Sigmoid colon (tissue), 7 donors: ENCODE results near the gene MDK. TPM values are rescaled to one million over a fixed set of nuclear protein-coding genes. Genes with fewer than 3 reads are reported as not detected.

Source experiments
- DNase-seq: peaks from one replicate; pipeline ENCODE4 v3.0.0-alpha.2; 2019
- H3K27ac ChIP-seq, 4 donors: fragments of 200-600 bp; sonication (generic); one replicate each; pipeline ENCODE4 v1.5.1; 2016 to 2019; ENCODE audit warnings: mild to moderate bottlenecking in 1 of 4
- H3K27me3 ChIP-seq, 3 donors: fragments of 200-600 bp; sonication (generic); one replicate each; pipeline ENCODE4 v1.5.1; 2019; ENCODE audit warnings: mild to moderate bottlenecking in 1 of 3
- H3K36me3 ChIP-seq, 4 donors: fragments of 200-600 bp; sonication (generic); one replicate each; pipeline ENCODE4 v1.5.1; 2016 to 2019
- H3K4me1 ChIP-seq, 4 donors: fragments of 200-600 bp; sonication (generic); one replicate each; pipeline ENCODE4 v1.5.1; 2017 to 2019
- H3K4me3 ChIP-seq, 4 donors: fragments of 200-600 bp; sonication (generic); one replicate each; pipeline ENCODE4 v1.5.1; 2017 to 2019; ENCODE audit warnings: mild to moderate bottlenecking in 2 of 4, moderate library complexity in 1 of 4
- H3K9me3 ChIP-seq, 4 donors: fragments of 200-600 bp in 3 of 4; sonication (generic) in 3 of 4; one replicate each; pipeline versions ENCODE4 v1.5.1 to v1.6.1; 2013 to 2019
- EP300 ChIP-seq, 4 donors: sonication (generic); formaldehyde crosslinking; IDR thresholded peaks; one replicate each; pipeline ENCODE4 v1.6.1; 2017; ENCODE audit warnings: antibody characterized with exemption in 4 of 4
- POLR2A ChIP-seq, 2 donors: fragments of 450-650 bp; IDR thresholded peaks; one replicate each; pipeline ENCODE4 v1.6.1; 2016; ENCODE audit warnings: antibody characterized with exemption in 2 of 2, mild to moderate bottlenecking in 2 of 2, moderate library complexity in 2 of 2
- POLR2AphosphoS5 ChIP-seq, 4 donors: sonication (generic); formaldehyde crosslinking; IDR thresholded peaks; one replicate each; pipeline ENCODE4 v1.6.1; 2017; ENCODE audit warnings: antibody characterized with exemption in 4 of 4
- WGBS, 2 donors: extraction: QIAGEN DNeasy Blood & Tissue Kit; methylation state at CpG; one replicate each; pipeline ENCODE4 v1.1.7; 2013; 5-methylcytosine and 5-hydroxymethylcytosine counted together
- intact Hi-C: fragments of 100-400 bp; cut with DNase I; formaldehyde crosslinking; loops from one replicate; pipeline ENCODE4 v1.15.1; 2023
- polyA plus RNA-seq, 3 donors: library from polyadenylated mRNA; stranded (reverse); fragments of 200-250 nt; gene quantifications; one replicate each; pipeline ENCODE4 v1.2.3, GENCODE V29; 2013
- total RNA-seq, 4 donors: library from RNA; depleted of rRNA; stranded (reverse); fragments of >200 nt; gene quantifications; one replicate each; pipeline ENCODE4 v1.1.0, GENCODE V29; 2016
- TF ChIP-seq, protein P1 (sequence below), 4 experiments: fragments of 450-650 bp in 3 of 4; fragments of 200-600 bp in 1 of 4; IDR thresholded peaks; one replicate each; pipeline ENCODE4 v1.5.1; 2016 to 2019; ENCODE audit warnings: antibody characterized with exemption in 4 of 4, mild to moderate bottlenecking in 3 of 4, moderate library complexity in 2 of 4
- donor health status: healthy with polysubstance abuse.
- donor health status: Bipolar disorder and iron deficiency.
- donor health status: healthy.

MDK gene
- total and polyA plus RNA-seq, 7 donors = 10.7 to 403 (median 49.9) TPM

DNA sequence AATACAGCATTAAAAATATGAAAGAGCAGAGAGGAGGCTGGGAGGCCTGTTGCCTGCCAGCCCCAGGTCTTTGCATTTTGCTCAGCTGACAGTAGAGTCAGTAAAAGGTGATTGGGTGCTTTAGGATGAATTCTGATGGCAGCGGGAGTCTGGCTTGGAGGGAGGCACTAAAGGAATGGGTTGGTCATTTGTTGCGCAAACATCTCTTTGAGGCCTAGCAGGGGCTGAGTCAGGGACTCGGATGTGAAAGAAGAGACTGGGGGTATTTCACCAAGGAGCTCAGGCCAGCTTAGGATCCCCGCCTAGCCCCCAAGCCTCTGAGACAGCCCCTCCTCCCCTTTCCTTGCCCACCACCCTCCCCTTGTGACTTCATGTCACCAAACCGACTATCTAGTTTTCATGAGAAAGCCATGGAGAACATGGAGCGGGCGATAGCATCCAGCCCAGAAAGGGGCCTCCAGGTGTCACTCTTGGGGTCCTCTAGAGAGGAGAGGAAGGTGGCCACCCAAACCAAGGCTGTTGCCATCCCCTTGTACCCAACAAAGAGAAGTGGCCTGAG is 24.5 kb upstream of the MDK start:
- Histone ChIP-seq H3K4me3 (no peak overlapping the region), H3K27ac (no peak overlapping the region), H3K9me3 (no peaks in the 10 kb centered on the region), H3K27me3 (no peaks in the 10 kb centered on the region), H3K4me1 (peaks cover 0 to 32% (median 23%) of the 10 kb centered on the region in 4 donors), H3K36me3 (no peaks in the 10 kb centered on the region)
- no peak for DNase-seq
- 87 to 88% methylated on average over 7 of the region's 7 CpGs for WGBS, 2 donors
- intact Hi-C loops = no loop called here
- TF ChIP-seq POLR2A (IDR thresholded peaks at IDR 0.05) (no peak), EP300 (IDR thresholded peaks at IDR 0.05) (no peak), POLR2AphosphoS5 (IDR thresholded peaks at IDR 0.05) (no peak)
- TF ChIP-seq, protein P1, sequence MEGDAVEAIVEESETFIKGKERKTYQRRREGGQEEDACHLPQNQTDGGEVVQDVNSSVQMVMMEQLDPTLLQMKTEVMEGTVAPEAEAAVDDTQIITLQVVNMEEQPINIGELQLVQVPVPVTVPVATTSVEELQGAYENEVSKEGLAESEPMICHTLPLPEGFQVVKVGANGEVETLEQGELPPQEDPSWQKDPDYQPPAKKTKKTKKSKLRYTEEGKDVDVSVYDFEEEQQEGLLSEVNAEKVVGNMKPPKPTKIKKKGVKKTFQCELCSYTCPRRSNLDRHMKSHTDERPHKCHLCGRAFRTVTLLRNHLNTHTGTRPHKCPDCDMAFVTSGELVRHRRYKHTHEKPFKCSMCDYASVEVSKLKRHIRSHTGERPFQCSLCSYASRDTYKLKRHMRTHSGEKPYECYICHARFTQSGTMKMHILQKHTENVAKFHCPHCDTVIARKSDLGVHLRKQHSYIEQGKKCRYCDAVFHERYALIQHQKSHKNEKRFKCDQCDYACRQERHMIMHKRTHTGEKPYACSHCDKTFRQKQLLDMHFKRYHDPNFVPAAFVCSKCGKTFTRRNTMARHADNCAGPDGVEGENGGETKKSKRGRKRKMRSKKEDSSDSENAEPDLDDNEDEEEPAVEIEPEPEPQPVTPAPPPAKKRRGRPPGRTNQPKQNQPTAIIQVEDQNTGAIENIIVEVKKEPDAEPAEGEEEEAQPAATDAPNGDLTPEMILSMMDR (IDR thresholded peaks at IDR 0.05) = no peak

DNA sequence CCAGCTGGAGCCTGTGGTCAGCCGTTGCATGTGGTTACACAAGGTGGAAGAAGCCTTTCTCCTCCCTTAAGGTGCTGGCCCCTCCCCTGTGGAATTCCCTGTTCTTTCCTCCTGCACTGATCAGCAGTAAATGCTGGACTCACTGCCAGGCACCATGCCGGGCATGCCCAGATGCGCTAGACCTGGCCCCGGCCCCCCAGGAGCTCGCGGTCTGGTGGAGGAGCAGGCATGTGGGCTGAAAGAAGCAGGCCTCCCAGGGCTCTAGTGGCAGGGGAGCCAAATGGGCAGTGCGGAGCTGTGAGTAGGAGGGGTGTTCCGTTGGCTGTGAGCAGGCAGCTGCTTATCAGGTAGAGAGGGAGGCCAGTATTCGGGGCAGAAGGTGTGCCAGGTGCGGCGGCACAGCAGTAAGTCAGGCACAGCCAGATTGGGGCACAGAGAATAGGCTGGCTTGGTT is 24.0 kb upstream of the MDK start:
- Histone ChIP-seq H3K4me1 (peaks cover 0 to 32% (median 23%) of the 10 kb centered on the region in 4 donors), H3K36me3 (no peaks in the 10 kb centered on the region), H3K4me3 (no peak overlapping the region), H3K27me3 (no peaks in the 10 kb centered on the region), H3K27ac (no peak overlapping the region), H3K9me3 (no peaks in the 10 kb centered on the region)
- intact Hi-C loops = no loop called here
- 58 to 84% methylated on average over 11 of the region's 11 CpGs for WGBS, 2 donors
- no peak for DNase-seq
- TF ChIP-seq POLR2A (IDR thresholded peaks at IDR 0.05) (no peak), POLR2AphosphoS5 (IDR thresholded peaks at IDR 0.05) (no peak)

DNA sequence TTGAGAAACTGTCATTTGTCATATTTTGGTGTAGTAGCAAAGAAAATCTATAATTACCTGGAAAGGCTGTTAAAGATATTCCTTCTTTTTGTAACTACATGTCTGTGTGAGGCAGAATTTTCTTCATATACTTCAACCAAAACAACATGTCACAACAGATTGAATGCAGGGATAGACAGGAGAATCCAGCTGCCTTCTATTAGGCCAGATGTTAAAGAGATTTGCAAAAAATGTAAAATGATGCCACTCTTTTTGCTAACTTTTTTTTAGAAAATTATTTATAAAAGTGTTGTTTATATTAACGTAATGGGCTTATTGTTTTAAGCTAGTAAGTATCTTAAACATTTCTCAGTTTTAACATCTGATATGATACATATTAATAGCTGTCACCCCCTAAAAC is 21.5 kb upstream of the MDK start:
- DNase-seq = no peak
- WGBS, 2 donors = 75% methylated on average over 1 of the region's 1 CpG
- no peak overlapping the region for H3K4me3 ChIP-seq
- H3K27me3 ChIP-seq = no peaks in the 10 kb centered on the region
- TF ChIP-seq POLR2A (IDR thresholded peaks at IDR 0.05) = no peak
- TF ChIP-seq POLR2AphosphoS5 (IDR thresholded peaks at IDR 0.05) = no peak
- TF ChIP-seq EP300 (IDR thresholded peaks at IDR 0.05) = no peak
- TF ChIP-seq, protein P1 (IDR thresholded peaks at IDR 0.05) = no peak
- no peaks in the 10 kb centered on the region for H3K9me3 ChIP-seq
- intact Hi-C loops = no loop called here
- peak overlapping the region in 1 of 4 donors; percentile 88 for H3K27ac ChIP-seq
- no peaks in the 10 kb centered on the region for H3K36me3 ChIP-seq
- peaks cover 0 to 35% (median 33%) of the 10 kb centered on the region in 4 donors for H3K4me1 ChIP-seq

DNA sequence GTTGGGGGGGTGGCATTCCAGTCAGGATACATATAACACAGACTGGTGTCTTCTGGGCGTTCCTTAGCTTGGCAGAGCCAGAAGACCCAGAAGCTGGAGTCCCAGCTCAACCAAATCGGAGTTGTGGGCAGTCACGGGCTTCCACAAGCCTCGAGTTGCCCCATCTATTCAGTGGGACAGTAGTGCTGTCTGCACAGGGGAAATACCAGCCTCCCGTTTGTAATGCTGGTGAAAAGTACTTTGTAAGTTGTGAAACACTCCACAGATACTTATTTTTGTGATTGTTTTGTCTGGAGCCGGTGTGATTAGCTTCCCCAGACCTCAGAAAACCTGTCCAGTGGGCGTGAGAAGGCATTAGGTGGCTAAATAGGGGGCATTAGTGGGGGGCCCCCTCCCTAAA is 20.6 kb upstream of the MDK start:
- peaks cover 0 to 35% (median 33%) of the 10 kb centered on the region in 4 donors for H3K4me1 ChIP-seq
- H3K4me3 ChIP-seq = peak overlapping the region in 3 of 4 donors; percentile 42 to 54 (median 50)
- WGBS, 2 donors = 53 to 81% methylated on average over 7 of the region's 7 CpGs

More for the DNA sequence above, 20.6 kb upstream of the MDK start:
- H3K27me3 ChIP-seq = no peaks in the 10 kb centered on the region
- intact Hi-C loops = no loop called here
- H3K27ac ChIP-seq = peak overlapping the region; percentile 79 to 88 (median 82)
- no peak for TF ChIP-seq EP300 (IDR thresholded peaks at IDR 0.05)
- TF ChIP-seq, protein P1 (IDR thresholded peaks at IDR 0.05) = no peak
- no peak for TF ChIP-seq POLR2AphosphoS5 (IDR thresholded peaks at IDR 0.05)
- no peak for TF ChIP-seq POLR2A (IDR thresholded peaks at IDR 0.05)
- H3K36me3 ChIP-seq = no peaks in the 10 kb centered on the region
- no peaks in the 10 kb centered on the region for H3K9me3 ChIP-seq
- DNase-seq = no peak
